Measurements from ENCODE around the gene METTL8.

DNA sequence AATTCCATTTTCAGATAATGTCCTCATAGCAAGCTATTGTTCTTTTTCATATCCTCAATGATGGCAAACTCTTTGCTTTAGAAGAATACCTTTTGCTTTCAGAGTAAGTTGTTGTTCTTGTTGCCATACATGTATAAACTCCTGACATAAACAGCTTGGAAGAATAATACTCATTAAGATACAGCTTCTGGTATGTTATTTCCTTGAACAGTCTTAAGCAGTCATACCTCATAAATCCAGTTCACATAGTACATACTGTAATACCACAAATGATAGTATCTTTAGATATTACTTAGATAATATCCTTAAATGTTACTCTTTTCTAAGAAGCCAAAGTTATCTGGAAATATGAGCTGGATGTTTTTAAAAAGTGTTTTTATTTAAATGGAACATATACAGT is 23.2 kb downstream of the METTL8 start:
- TF ChIP-seq, protein P1, sequence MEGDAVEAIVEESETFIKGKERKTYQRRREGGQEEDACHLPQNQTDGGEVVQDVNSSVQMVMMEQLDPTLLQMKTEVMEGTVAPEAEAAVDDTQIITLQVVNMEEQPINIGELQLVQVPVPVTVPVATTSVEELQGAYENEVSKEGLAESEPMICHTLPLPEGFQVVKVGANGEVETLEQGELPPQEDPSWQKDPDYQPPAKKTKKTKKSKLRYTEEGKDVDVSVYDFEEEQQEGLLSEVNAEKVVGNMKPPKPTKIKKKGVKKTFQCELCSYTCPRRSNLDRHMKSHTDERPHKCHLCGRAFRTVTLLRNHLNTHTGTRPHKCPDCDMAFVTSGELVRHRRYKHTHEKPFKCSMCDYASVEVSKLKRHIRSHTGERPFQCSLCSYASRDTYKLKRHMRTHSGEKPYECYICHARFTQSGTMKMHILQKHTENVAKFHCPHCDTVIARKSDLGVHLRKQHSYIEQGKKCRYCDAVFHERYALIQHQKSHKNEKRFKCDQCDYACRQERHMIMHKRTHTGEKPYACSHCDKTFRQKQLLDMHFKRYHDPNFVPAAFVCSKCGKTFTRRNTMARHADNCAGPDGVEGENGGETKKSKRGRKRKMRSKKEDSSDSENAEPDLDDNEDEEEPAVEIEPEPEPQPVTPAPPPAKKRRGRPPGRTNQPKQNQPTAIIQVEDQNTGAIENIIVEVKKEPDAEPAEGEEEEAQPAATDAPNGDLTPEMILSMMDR (IDR thresholded peaks at IDR 0.05) = no peak
- TF ChIP-seq POLR2A (IDR thresholded peaks at IDR 0.05; ENCODE audit: low read depth) (no peak), POLR2AphosphoS5 (IDR thresholded peaks at IDR 0.05) (no peak), EP300 (IDR thresholded peaks at IDR 0.05) (no peak)

Measured in esophagus muscularis mucosa (tissue), 4 donors.